HEK293 (cell line): ENCODE results near the gene MITF.

Experiments
- CTCF ChIA-PET: fragments of 350-600 bp; formaldehyde crosslinking; extraction: SDS; loops from one replicate; lab custom pipeline; 2021; ENCODE audit warnings: antibody characterized with exemption; lab: Yijun Ruan, JAX
- POLR2A ChIA-PET: fragments of 300-600 bp; formaldehyde crosslinking; extraction: SDS; loops from one replicate; lab custom pipeline; 2020; ENCODE audit warnings: antibody characterized with exemption, inconsistent platforms; lab: Yijun Ruan, JAX
- H3K27ac ChIP-seq: fragments of 200-500 bp; sonication (Bioruptor generic); 2 replicates; pipeline ENCODE4 v1.5.1; 2014; ENCODE audit warnings: low read depth, low read length, control low read depth, inconsistent platforms; ENCODE audit errors: extremely low read depth
- H3K36me3 ChIP-seq, 2 experiments: fragments of 200-500 bp in 1 of 2; sonication (Bioruptor generic) in 1 of 2; 1 replicate in 1 of 2; 2 replicates in 1 of 2; pipeline ENCODE4 v1.5.1; 2014 to 2017; ENCODE audit warnings: inconsistent platforms in 2 of 2, low read length in 2 of 2; ENCODE audit not compliant: control insufficient read depth in 2 of 2, insufficient read depth in 1 of 2
- H3K4me1 ChIP-seq: fragments of 200-500 bp; sonication (Bioruptor generic); 2 replicates; pipeline ENCODE4 v1.5.1; 2014; ENCODE audit warnings: mild to moderate bottlenecking, low read length, inconsistent platforms; ENCODE audit not compliant: control insufficient read depth, insufficient read depth
- H3K4me3 ChIP-seq: 2 replicates; pipeline ENCODE4 v1.5.1; 2011; ENCODE audit warnings: low read depth, mild to moderate bottlenecking, control low read depth, low read length, moderate library complexity
- H3K9me3 ChIP-seq: fragments of 200-500 bp; sonication (Bioruptor generic); 2 replicates; pipeline ENCODE4 v1.5.1; 2014; ENCODE audit warnings: low read depth, low read length, inconsistent platforms; ENCODE audit not compliant: control insufficient read depth, insufficient read depth
- KLF1 ChIP-seq: fragments of 450-650 bp; formaldehyde crosslinking; IDR thresholded peaks from 2 replicates; pipeline ENCODE4 v1.5.1; 2016; ENCODE audit warnings: missing biosample characterization, missing genetic modification characterization
- OSR2 ChIP-seq: fragments of 450-650 bp; formaldehyde crosslinking; IDR thresholded peaks from 2 replicates; pipeline ENCODE4 v1.5.1; 2016; ENCODE audit warnings: missing biosample characterization, missing genetic modification characterization
- SALL2 ChIP-seq: fragments of 450-650 bp; formaldehyde crosslinking; IDR thresholded peaks from 2 replicates; pipeline ENCODE4 v1.5.0; 2017; ENCODE audit warnings: missing biosample characterization, mild to moderate bottlenecking, missing genetic modification characterization, borderline replicate concordance
- SCRT1 ChIP-seq: fragments of 450-650 bp; formaldehyde crosslinking; IDR thresholded peaks from 2 replicates; pipeline ENCODE4 v1.5.1; 2016; ENCODE audit warnings: missing biosample characterization, missing genetic modification characterization, borderline replicate concordance
- TRIM28 ChIP-seq: IDR thresholded peaks from 2 replicates; pipeline ENCODE4 v1.6.1; 2011; ENCODE audit warnings: low read length, control low read depth, borderline replicate concordance
- WT1 ChIP-seq: fragments of 450-650 bp; formaldehyde crosslinking; IDR thresholded peaks from 2 replicates; pipeline ENCODE4 v1.5.1; 2016; ENCODE audit warnings: missing biosample characterization, missing genetic modification characterization
- ZBTB1 ChIP-seq: fragments of 450-650 bp; formaldehyde crosslinking; IDR thresholded peaks from 2 replicates; pipeline ENCODE4 v1.5.1; 2016; ENCODE audit warnings: missing biosample characterization, missing genetic modification characterization
- ZBTB17 ChIP-seq: fragments of 450-650 bp; formaldehyde crosslinking; IDR thresholded peaks from 2 replicates; pipeline ENCODE4 v1.5.1; 2016; ENCODE audit warnings: missing biosample characterization, missing genetic modification characterization
- ZFP69B ChIP-seq: fragments of 450-650 bp; formaldehyde crosslinking; IDR thresholded peaks from 2 replicates; pipeline ENCODE4 v1.5.1; 2016; ENCODE audit warnings: missing biosample characterization, missing genetic modification characterization
- ZNF140 ChIP-seq: fragments of 450-650 bp; formaldehyde crosslinking; IDR thresholded peaks from 2 replicates; pipeline ENCODE4 v1.5.1; 2016; ENCODE audit warnings: missing biosample characterization, missing genetic modification characterization
- ZNF248 ChIP-seq: fragments of 450-650 bp; formaldehyde crosslinking; IDR thresholded peaks from 2 replicates; pipeline ENCODE4 v1.5.1; 2017; ENCODE audit warnings: missing biosample characterization, missing genetic modification characterization
- ZNF341 ChIP-seq: fragments of 450-650 bp; formaldehyde crosslinking; IDR thresholded peaks from 2 replicates; pipeline ENCODE4; 2016; ENCODE audit warnings: low read depth, missing biosample characterization, missing genetic modification characterization
- ZNF416 ChIP-seq: fragments of 450-650 bp; formaldehyde crosslinking; IDR thresholded peaks from 2 replicates; pipeline ENCODE4 v1.5.1; 2016; ENCODE audit warnings: missing biosample characterization, missing genetic modification characterization
- ZNF426 ChIP-seq: fragments of 450-650 bp; formaldehyde crosslinking; IDR thresholded peaks from 2 replicates; pipeline ENCODE4 v1.5.1; 2017; ENCODE audit warnings: missing biosample characterization, missing genetic modification characterization, mild to moderate bottlenecking, inconsistent platforms, moderate library complexity
- ZNF510 ChIP-seq: fragments of 450-650 bp; formaldehyde crosslinking; IDR thresholded peaks from 2 replicates; pipeline ENCODE4 v1.5.1; 2018; ENCODE audit warnings: mild to moderate bottlenecking, missing genetic modification characterization, missing biosample characterization; ENCODE audit not compliant: insufficient replicate concordance
- ZNF555 ChIP-seq: fragments of 450-650 bp; formaldehyde crosslinking; conservative IDR thresholded peaks from 2 replicates; pipeline ENCODE4 v1.5.1; 2017; ENCODE audit warnings: missing biosample characterization, mild to moderate bottlenecking, missing genetic modification characterization, inconsistent platforms
- ZNF600 ChIP-seq: fragments of 450-650 bp; formaldehyde crosslinking; IDR thresholded peaks from 2 replicates; pipeline ENCODE4 v1.5.1; 2016; ENCODE audit warnings: missing biosample characterization, missing genetic modification characterization
- ZNF624 ChIP-seq: fragments of 450-650 bp; formaldehyde crosslinking; IDR thresholded peaks from 2 replicates; pipeline ENCODE4 v1.5.1; 2017; ENCODE audit warnings: missing biosample characterization, missing genetic modification characterization
- ZNF654 ChIP-seq: fragments of 450-650 bp; formaldehyde crosslinking; IDR thresholded peaks from 2 replicates; pipeline ENCODE4 v1.5.1; 2016; ENCODE audit warnings: low read depth, missing biosample characterization, missing genetic modification characterization
- ZNF658 ChIP-seq: fragments of 450-650 bp; formaldehyde crosslinking; IDR thresholded peaks from 2 replicates; pipeline ENCODE4; 2016; ENCODE audit warnings: missing biosample characterization, missing genetic modification characterization
- ZNF664 ChIP-seq: fragments of 450-650 bp; formaldehyde crosslinking; IDR thresholded peaks from 2 replicates; pipeline ENCODE4 v1.5.1; 2016; ENCODE audit warnings: missing biosample characterization, missing genetic modification characterization
- ZNF776 ChIP-seq: fragments of 450-650 bp; formaldehyde crosslinking; IDR thresholded peaks from 2 replicates; pipeline ENCODE4 v1.5.0; 2017; ENCODE audit warnings: missing biosample characterization, missing genetic modification characterization, borderline replicate concordance
- ZNF843 ChIP-seq: fragments of 450-650 bp; formaldehyde crosslinking; IDR thresholded peaks from 2 replicates; pipeline ENCODE4 v1.5.1; 2016; ENCODE audit warnings: missing biosample characterization, missing genetic modification characterization
- ZSCAN18 ChIP-seq: fragments of 450-650 bp; formaldehyde crosslinking; IDR thresholded peaks from 2 replicates; pipeline ENCODE4 v1.5.1; 2016; ENCODE audit warnings: missing biosample characterization, missing genetic modification characterization
- TF ChIP-seq, protein P1 (sequence below): fragments of 450-650 bp; formaldehyde crosslinking; IDR thresholded peaks from 2 replicates; pipeline ENCODE4 v1.5.1; 2016; ENCODE audit warnings: missing biosample characterization, missing genetic modification characterization
- TF ChIP-seq, protein P2 (sequence below): fragments of 450-650 bp; formaldehyde crosslinking; IDR thresholded peaks from 2 replicates; pipeline ENCODE4 v1.5.1; 2017; ENCODE audit warnings: missing biosample characterization, mild to moderate bottlenecking, missing genetic modification characterization, moderate library complexity
- TF ChIP-seq, protein P3 (sequence below): fragments of 450-650 bp; formaldehyde crosslinking; IDR thresholded peaks from 2 replicates; pipeline ENCODE4 v1.5.1; 2016; ENCODE audit warnings: missing biosample characterization, missing genetic modification characterization
- TF ChIP-seq, protein P4 (sequence below): fragments of 450-650 bp; formaldehyde crosslinking; IDR thresholded peaks from 2 replicates; pipeline ENCODE4 v1.5.1; 2016; ENCODE audit warnings: missing biosample characterization, missing genetic modification characterization

The MITF gene

GRCh38 chr3:69781593-69781992 is 42.3 kb downstream of the MITF start:
- ChIA-PET CTCF (interaction anchor here (1.3 kb wide), 1 partner anchor 11 kb away, joined by 4 read pairs; no protein-coding TSS in a partner anchor), POLR2A (no interaction called here)
- H3K9me3 ChIP-seq = no peaks in the 10 kb centered on the region
- no peak overlapping the region for H3K4me3 ChIP-seq
- H3K27ac ChIP-seq = no peak overlapping the region
- H3K36me3 ChIP-seq = no peaks in the 10 kb centered on the region
- peaks cover 2% of the 10 kb centered on the region; the same call in 1 of the 2 replicates for H3K4me1 ChIP-seq
- TF ChIP-seq ZNF776 = no peak
- 0 out of 2 replicates have a peak, but pooled peaks have one; percentile 19 for TF ChIP-seq ZNF600 (tag by site-specific recombination)

DNA sequence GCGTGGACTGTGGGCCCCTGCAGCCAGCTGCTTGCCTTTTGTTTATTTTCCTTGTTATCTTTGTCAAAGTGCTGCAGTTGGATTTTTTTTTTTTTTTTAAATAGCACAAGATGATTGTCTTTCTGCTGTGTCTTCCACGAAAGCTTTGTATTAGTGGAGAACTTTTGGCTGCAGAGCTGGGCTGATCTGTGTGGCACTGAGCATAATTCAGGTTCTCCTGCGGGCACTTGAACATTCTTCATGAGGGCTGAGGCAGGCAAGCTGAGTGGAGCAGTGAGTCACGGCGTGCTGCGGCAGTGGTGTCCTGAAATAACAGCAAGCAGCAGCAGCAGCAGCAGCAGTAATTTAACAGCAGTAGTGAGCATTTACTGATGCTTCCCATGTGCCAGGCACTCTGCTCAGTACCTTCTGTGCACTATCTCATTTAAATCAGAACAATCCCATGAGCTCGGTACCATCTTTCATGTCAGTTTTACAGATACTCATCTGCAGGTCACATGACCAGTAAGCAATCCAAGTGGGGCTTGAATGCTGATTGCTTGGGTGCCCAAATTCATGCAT is 45.8 kb downstream of the MITF start:
- Histone ChIP-seq H3K27ac (no peak overlapping the region), H3K4me1 (peaks cover 2% of the 10 kb centered on the region; the same call in 1 of the 2 replicates), H3K9me3 (no peaks in the 10 kb centered on the region), H3K36me3 (no peaks in the 10 kb centered on the region), H3K4me3 (no peak overlapping the region)
- ChIA-PET CTCF (interaction anchor here (1.9 kb wide), 1 partner anchor 94 kb away, joined by 6 read pairs; no protein-coding TSS in a partner anchor), POLR2A (interaction anchor here (0.6 to 0.8 kb wide), 3 partner anchors 42 to 87 kb away, joined by 3 read pairs; partner anchors contain the start of gene MITF)
- TF ChIP-seq ZNF248 (tag by site-specific recombination) = no peak
- peak; percentile 48 for TF ChIP-seq ZBTB17 (tag by site-specific recombination)
- TF ChIP-seq, protein P1, sequence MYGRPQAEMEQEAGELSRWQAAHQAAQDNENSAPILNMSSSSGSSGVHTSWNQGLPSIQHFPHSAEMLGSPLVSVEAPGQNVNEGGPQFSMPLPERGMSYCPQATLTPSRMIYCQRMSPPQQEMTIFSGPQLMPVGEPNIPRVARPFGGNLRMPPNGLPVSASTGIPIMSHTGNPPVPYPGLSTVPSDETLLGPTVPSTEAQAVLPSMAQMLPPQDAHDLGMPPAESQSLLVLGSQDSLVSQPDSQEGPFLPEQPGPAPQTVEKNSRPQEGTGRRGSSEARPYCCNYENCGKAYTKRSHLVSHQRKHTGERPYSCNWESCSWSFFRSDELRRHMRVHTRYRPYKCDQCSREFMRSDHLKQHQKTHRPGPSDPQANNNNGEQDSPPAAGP (tag by site-specific recombination) = no peak
- TF ChIP-seq SCRT1 = no peak
- TF ChIP-seq, protein P2, sequence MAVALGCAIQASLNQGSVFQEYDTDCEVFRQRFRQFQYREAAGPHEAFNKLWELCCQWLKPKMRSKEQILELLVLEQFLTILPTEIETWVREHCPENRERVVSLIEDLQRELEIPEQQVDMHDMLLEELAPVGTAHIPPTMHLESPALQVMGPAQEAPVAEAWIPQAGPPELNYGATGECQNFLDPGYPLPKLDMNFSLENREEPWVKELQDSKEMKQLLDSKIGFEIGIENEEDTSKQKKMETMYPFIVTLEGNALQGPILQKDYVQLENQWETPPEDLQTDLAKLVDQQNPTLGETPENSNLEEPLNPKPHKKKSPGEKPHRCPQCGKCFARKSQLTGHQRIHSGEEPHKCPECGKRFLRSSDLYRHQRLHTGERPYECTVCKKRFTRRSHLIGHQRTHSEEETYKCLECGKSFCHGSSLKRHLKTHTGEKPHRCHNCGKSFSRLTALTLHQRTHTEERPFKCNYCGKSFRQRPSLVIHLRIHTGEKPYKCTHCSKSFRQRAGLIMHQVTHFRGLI (tag by site-specific recombination) = no peak
- TF ChIP-seq ZNF654 (tag by site-specific recombination) = no peak
- TF ChIP-seq KLF1 (tag by site-specific recombination) = 0 out of 2 replicates have a peak, but pooled peaks have one; percentile 16
- TF ChIP-seq ZNF843 (tag by site-specific recombination) = no peak
- TF ChIP-seq ZNF426 (tag by site-specific recombination) = no peak
- TF ChIP-seq ZNF664 (tag by site-specific recombination) = peak; percentile 99
- no peak for TF ChIP-seq ZNF416 (tag by site-specific recombination)
- TF ChIP-seq ZNF140 = no peak
- TF ChIP-seq ZNF624 (tag by site-specific recombination) = no peak
- no peak for TF ChIP-seq ZBTB1 (tag by site-specific recombination)
- TF ChIP-seq OSR2 (tag by site-specific recombination) = peak; percentile 92
- TF ChIP-seq ZNF555 (tag by site-specific recombination) = no peak
- TF ChIP-seq ZNF341 (tag by site-specific recombination) = no peak
- TF ChIP-seq SALL2 (tag by site-specific recombination) = no peak
- no peak for TF ChIP-seq ZSCAN18 (tag by site-specific recombination)
- TF ChIP-seq TRIM28 = peak; percentile 70
- TF ChIP-seq ZNF658 (tag by site-specific recombination) = no peak
- peak; percentile 54; the same call in 1 of the 2 replicates for TF ChIP-seq ZFP69B (tag by site-specific recombination)
- TF ChIP-seq, protein P3, sequence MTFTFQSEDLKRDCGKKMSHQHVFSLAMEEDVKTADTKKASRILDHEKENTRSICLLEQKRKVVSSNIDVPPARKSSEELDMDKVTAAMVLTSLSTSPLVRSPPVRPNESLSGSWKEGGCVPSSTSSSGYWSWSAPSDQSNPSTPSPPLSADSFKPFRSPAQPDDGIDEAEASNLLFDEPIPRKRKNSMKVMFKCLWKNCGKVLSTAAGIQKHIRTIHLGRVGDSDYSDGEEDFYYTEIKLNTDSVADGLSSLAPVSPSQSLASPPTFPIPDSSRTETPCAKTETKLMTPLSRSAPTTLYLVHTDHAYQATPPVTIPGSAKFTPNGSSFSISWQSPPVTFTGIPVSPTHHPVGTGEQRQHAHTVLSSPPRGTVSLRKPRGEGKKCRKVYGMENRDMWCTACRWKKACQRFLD = no peak
- TF ChIP-seq, protein P4, sequence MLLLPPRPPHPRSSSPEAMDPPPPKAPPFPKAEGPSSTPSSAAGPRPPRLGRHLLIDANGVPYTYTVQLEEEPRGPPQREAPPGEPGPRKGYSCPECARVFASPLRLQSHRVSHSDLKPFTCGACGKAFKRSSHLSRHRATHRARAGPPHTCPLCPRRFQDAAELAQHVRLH (tag by site-specific recombination) = peak; percentile 76
- TF ChIP-seq ZNF510 = no peak
- no peak for TF ChIP-seq WT1 (tag by site-specific recombination)
